Endothelial cell of umbilical vein (primary cell): ENCODE measurements around the gene PNMA6F. TPM values are rescaled to one million over a fixed set of nuclear protein-coding genes. Genes with fewer than 3 reads are reported as not detected.

ENCODE experiments used
- BruUV-seq: library from RNA; stranded (reverse); fragments of 400-500 nt; replicated peaks from 2 replicates; lab custom pipeline; 2021; lab: Mats Ljungman, UMichigan
- CTCF ChIA-PET: fragments of 300-600, 350-600 bp; sonication (Branson Sonifier 250); formaldehyde crosslinking; loops from one replicate; lab custom pipeline; 2021; ENCODE audit warnings: antibody characterized with exemption, inconsistent platforms; lab: Charles Lee
- POLR2A ChIA-PET: fragments of 300-600, 350-600 bp; sonication (Branson Sonifier 250); formaldehyde crosslinking; loops from one replicate; lab custom pipeline; 2021; ENCODE audit warnings: antibody characterized with exemption, inconsistent platforms; lab: Charles Lee
- DNase-seq: peaks from one replicate; pipeline ENCODE4 v3.0.0-alpha.2; 2011; ENCODE audit warnings: low read depth, low spot score
- FAIRE-seq: peaks from 2 replicates; lab custom pipeline; 2011; peaks lifted over from hg19 to GRCh38; lab: Jason Lieb, UNC
- H2AFZ ChIP-seq: 2 replicates; pipeline ENCODE4 v1.6.0; 2012; ENCODE audit warnings: low read depth, low read length, control low read depth, inconsistent platforms
- H3K27ac ChIP-seq: 2 replicates; pipeline ENCODE4 v1.5.1; 2011; ENCODE audit warnings: low read depth, mild to moderate bottlenecking, control low read depth, low read length, moderate library complexity; ENCODE audit not compliant: insufficient read depth
- H3K27me3 ChIP-seq, 2 experiments: 2 replicates each; pipeline versions ENCODE4 v1.6.0 to v1.6.1; 2011; ENCODE audit warnings: low read length in 2 of 2, mixed read lengths in 1 of 2; ENCODE audit not compliant: control insufficient read depth in 2 of 2, insufficient read depth in 2 of 2
- H3K36me3 ChIP-seq, 2 experiments: 2 replicates in 1 of 2; 3 replicates in 1 of 2; pipeline ENCODE4 v1.5.1; 2011; ENCODE audit warnings: low read length in 2 of 2, mild to moderate bottlenecking in 1 of 2, moderate library complexity in 1 of 2; ENCODE audit not compliant: control insufficient read depth in 2 of 2, insufficient read depth in 2 of 2; ENCODE audit errors: extremely low read depth in 1 of 2
- H3K4me1 ChIP-seq: 3 replicates; pipeline ENCODE4 v1.5.1; 2011; ENCODE audit warnings: mild to moderate bottlenecking, low read length; ENCODE audit not compliant: control insufficient read depth, insufficient read depth; ENCODE audit errors: extremely low read depth
- H3K4me2 ChIP-seq: 2 replicates; pipeline ENCODE4 v1.6.1; 2011; ENCODE audit warnings: low read length, control low read depth, mixed read lengths; ENCODE audit not compliant: insufficient read depth
- H3K4me3 ChIP-seq, 3 experiments: fragments of 200-600 bp in 1 of 3; sonication (generic), shearing (Covaris generic) in 1 of 3; replicated peaks in 1 of 3; 2 replicates each; pipeline ENCODE4 v1.5.1; 2011 to 2016; ENCODE audit warnings: control low read depth in 3 of 3, low read length in 3 of 3, mild to moderate bottlenecking in 2 of 3, inconsistent platforms in 1 of 3, low read depth in 1 of 3, moderate library complexity in 1 of 3; ENCODE audit not compliant: insufficient read depth in 1 of 3
- H3K79me2 ChIP-seq: 2 replicates; pipeline ENCODE4 v1.6.0; 2012; ENCODE audit warnings: low read length, inconsistent platforms; ENCODE audit not compliant: control insufficient read depth, insufficient read depth
- H3K9ac ChIP-seq: replicated peaks from 2 replicates; pipeline ENCODE3; 2011; ENCODE audit warnings: low read length, control low read depth; ENCODE audit not compliant: insufficient read depth; ENCODE audit errors: extremely low read depth
- H3K9me1 ChIP-seq: replicated peaks from 3 replicates; pipeline ENCODE4 v1.6.0; 2011; ENCODE audit warnings: mild to moderate bottlenecking, low read length; ENCODE audit not compliant: control insufficient read depth, insufficient read depth; ENCODE audit errors: extremely low read depth
- H3K9me3 ChIP-seq: replicated peaks from 2 replicates; pipeline ENCODE4 v1.5.1; 2012; ENCODE audit warnings: low read length, inconsistent platforms; ENCODE audit not compliant: control insufficient read depth, insufficient read depth
- H4K20me1 ChIP-seq: replicated peaks from 2 replicates; pipeline ENCODE3; 2011; ENCODE audit warnings: mild to moderate bottlenecking, low read length; ENCODE audit not compliant: control insufficient read depth, insufficient read depth; ENCODE audit errors: extremely low read depth
- EZH2 ChIP-seq: IDR thresholded peaks from 2 replicates; pipeline ENCODE4 v1.6.1; 2012; ENCODE audit warnings: borderline replicate concordance, low read depth, mild to moderate bottlenecking, moderate library complexity, low read length, inconsistent platforms; ENCODE audit not compliant: severe bottlenecking
- FOS ChIP-seq: IDR thresholded peaks from 2 replicates; pipeline ENCODE4 v1.6.1; 2011; ENCODE audit warnings: mild to moderate bottlenecking, low read length, moderate library complexity, borderline replicate concordance; ENCODE audit not compliant: insufficient read depth
- GATA2 ChIP-seq: IDR thresholded peaks from 2 replicates; pipeline ENCODE4 v1.7.0; 2011; ENCODE audit warnings: low read depth, mild to moderate bottlenecking, moderate library complexity, mixed read lengths, low read length; ENCODE audit not compliant: insufficient read length, insufficient read depth
- JUN ChIP-seq: IDR thresholded peaks from 2 replicates; pipeline ENCODE4 v1.6.1; 2011; ENCODE audit warnings: borderline replicate concordance, low read depth; ENCODE audit not compliant: insufficient read length, insufficient read depth
- MYC ChIP-seq: IDR thresholded peaks from one replicate; pipeline ENCODE4 v1.6.1; 2011; ENCODE audit warnings: mild to moderate bottlenecking, low read depth, low read length
- POLR2A ChIP-seq: IDR thresholded peaks from 2 replicates; pipeline ENCODE4 v1.6.1; 2012; ENCODE audit warnings: low read depth, mild to moderate bottlenecking, control low read depth, low read length
- POLR2AphosphoS5 ChIP-seq: IDR thresholded peaks from 2 replicates; pipeline ENCODE4 v1.6.1; 2012; ENCODE audit warnings: low read depth, mild to moderate bottlenecking, control low read depth, low read length, moderate library complexity; ENCODE audit not compliant: insufficient read depth
- dilution Hi-C: fragments of 300-500 bp; cut with MboI; formaldehyde crosslinking; loops from one replicate; pipeline ENCODE4 v1.15.0; 2019; ENCODE audit warnings: low sequenced_read_pairs; ENCODE audit not compliant: extremely low pct_ligation_motif_present
- intact Hi-C: fragments of 100-400 bp; cut with micrococcal nuclease; formaldehyde crosslinking; loops from one replicate; pipeline ENCODE4 v1.10.0; 2022
- polyA plus RNA-seq, 4 experiments: library from polyadenylated mRNA; depleted of rRNA in 3 of 4; stranded (reverse) in 3 of 4; unstranded in 1 of 4; fragments of >200 nt; gene quantifications; 2 replicates each; pipeline versions ENCODE4 v1.2.1 to v1.2.3, GENCODE V29; 2011 to 2012; ENCODE audit warnings: missing spikeins in 1 of 4
- total RNA-seq: library from RNA; stranded (reverse); gene quantifications from 2 replicates; pipeline ENCODE4 v1.2.3, GENCODE V29; 2021
- TF ChIP-seq, protein P1 (sequence below), 2 donors: IDR thresholded peaks; 1 replicate in 1 of 2; 2 replicates in 1 of 2; pipeline ENCODE4 v1.5.1; 2011; ENCODE audit warnings: low read length in 2 of 2, mild to moderate bottlenecking in 2 of 2, moderate library complexity in 2 of 2, control low read depth in 1 of 2, inconsistent platforms in 1 of 2, low read depth in 1 of 2; ENCODE audit not compliant: insufficient read depth in 1 of 2; ENCODE audit errors: extremely low read depth in 1 of 2
- TF ChIP-seq, protein P2 (sequence below): IDR thresholded peaks from 2 replicates; pipeline ENCODE4 v1.6.1; 2011; ENCODE audit not compliant: insufficient read depth, insufficient read length

PNMA6F gene
- total and polyA plus RNA-seq, 2 donors (not counting 3 experiments of a cell fraction or from before 2014, with no cell fraction given) = not detected

DNA sequence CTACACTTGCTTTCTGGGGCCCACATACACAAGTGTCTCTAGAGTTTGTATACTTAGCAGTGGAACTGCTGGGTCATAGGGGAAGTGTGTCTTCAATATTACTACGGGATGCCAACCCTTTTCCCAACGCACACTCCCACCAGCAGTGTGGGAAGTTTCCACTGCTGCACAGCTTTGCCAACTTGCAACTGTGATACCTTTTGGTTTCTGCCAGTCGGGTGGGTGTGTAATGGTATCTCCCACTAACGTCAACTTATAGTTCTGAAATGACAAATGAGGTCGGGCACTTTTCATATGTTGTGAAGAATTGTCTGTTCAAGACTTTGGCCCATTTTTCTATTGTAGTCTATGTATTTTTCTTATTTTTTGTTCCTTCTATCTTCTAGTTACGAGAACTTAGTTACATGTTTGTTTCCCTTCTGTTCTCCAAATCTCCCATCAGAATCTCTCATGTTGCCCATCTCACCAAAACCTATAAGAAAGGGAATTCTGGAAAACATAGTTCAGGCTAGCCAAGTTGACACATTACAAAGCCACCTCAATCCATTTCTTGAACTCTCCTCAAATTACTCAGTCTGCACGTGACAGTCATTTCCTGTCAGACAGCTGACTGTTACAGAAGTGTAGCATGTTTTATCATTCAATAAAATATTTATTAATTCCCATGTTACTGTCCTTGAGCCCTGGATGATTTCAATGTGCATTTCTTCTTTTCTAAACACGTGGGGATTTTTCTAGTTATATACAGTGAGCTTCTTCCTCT lies 48.9 kb upstream of the PNMA6F start:
- peaks cover 2 to 3% of the 10 kb centered on the region in 2 experiments for H3K27me3 ChIP-seq
- peak; percentile 1 for DNase-seq
- intact Hi-C loops = no loop called here
- dilution Hi-C loops = no loop called here
- BruUV-seq = no TSS peak
- no peak for TF ChIP-seq EZH2
- TF ChIP-seq MYC = no peak
- TF ChIP-seq GATA2 = no peak
- no peak for TF ChIP-seq POLR2AphosphoS5
- TF ChIP-seq, protein P1, sequence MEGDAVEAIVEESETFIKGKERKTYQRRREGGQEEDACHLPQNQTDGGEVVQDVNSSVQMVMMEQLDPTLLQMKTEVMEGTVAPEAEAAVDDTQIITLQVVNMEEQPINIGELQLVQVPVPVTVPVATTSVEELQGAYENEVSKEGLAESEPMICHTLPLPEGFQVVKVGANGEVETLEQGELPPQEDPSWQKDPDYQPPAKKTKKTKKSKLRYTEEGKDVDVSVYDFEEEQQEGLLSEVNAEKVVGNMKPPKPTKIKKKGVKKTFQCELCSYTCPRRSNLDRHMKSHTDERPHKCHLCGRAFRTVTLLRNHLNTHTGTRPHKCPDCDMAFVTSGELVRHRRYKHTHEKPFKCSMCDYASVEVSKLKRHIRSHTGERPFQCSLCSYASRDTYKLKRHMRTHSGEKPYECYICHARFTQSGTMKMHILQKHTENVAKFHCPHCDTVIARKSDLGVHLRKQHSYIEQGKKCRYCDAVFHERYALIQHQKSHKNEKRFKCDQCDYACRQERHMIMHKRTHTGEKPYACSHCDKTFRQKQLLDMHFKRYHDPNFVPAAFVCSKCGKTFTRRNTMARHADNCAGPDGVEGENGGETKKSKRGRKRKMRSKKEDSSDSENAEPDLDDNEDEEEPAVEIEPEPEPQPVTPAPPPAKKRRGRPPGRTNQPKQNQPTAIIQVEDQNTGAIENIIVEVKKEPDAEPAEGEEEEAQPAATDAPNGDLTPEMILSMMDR (IDR thresholded peaks at IDR 0.05; ENCODE audit: extremely low read depth in 1 of 2, insufficient read depth in 1 of 2, low read depth in 1 of 2, low read length in 2 of 2) = no peak
- no peak for TF ChIP-seq FOS
- no peak for TF ChIP-seq POLR2A
- TF ChIP-seq JUN = no peak
- TF ChIP-seq, protein P2, sequence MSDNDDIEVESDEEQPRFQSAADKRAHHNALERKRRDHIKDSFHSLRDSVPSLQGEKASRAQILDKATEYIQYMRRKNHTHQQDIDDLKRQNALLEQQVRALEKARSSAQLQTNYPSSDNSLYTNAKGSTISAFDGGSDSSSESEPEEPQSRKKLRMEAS = no peak
- no peaks in the 10 kb centered on the region for H3K9me3 ChIP-seq
- POLR2A ChIA-PET = no interaction called here
- no peak overlapping the region for H3K4me3 ChIP-seq
- CTCF ChIA-PET = no interaction called here
- FAIRE-seq = peak; percentile 79
- H4K20me1 ChIP-seq = no peaks in the 10 kb centered on the region
- H3K9me1 ChIP-seq = no peaks in the 10 kb centered on the region
- no peak overlapping the region for H2AFZ ChIP-seq
- H3K27ac ChIP-seq = no peak overlapping the region
- H3K4me2 ChIP-seq = no peak overlapping the region
- no peaks in the 10 kb centered on the region for H3K36me3 ChIP-seq
- H3K4me1 ChIP-seq = no peaks in the 10 kb centered on the region
- no peaks in the 10 kb centered on the region for H3K79me2 ChIP-seq
- no peak overlapping the region for H3K9ac ChIP-seq
